GM18873 (cell line): ENCODE results near the gene TTLL4.
"Not testable (repeated sequence)": the region's sequence is repeated elsewhere in the genome, so short reads cannot be mapped to it uniquely, and the experiment has no call there.

ENCODE experiments used
- ATAC-seq: cut with Tn5 transposase; IDR thresholded peaks from one replicate; pipeline ENCODE4 v1.9.1; 2021; ENCODE audit warnings: mild to moderate bottlenecking, moderate library complexity, moderate number of reproducible peaks; ENCODE audit not compliant: unreplicated experiment, low FRiP score

TTLL4 gene, protein sequence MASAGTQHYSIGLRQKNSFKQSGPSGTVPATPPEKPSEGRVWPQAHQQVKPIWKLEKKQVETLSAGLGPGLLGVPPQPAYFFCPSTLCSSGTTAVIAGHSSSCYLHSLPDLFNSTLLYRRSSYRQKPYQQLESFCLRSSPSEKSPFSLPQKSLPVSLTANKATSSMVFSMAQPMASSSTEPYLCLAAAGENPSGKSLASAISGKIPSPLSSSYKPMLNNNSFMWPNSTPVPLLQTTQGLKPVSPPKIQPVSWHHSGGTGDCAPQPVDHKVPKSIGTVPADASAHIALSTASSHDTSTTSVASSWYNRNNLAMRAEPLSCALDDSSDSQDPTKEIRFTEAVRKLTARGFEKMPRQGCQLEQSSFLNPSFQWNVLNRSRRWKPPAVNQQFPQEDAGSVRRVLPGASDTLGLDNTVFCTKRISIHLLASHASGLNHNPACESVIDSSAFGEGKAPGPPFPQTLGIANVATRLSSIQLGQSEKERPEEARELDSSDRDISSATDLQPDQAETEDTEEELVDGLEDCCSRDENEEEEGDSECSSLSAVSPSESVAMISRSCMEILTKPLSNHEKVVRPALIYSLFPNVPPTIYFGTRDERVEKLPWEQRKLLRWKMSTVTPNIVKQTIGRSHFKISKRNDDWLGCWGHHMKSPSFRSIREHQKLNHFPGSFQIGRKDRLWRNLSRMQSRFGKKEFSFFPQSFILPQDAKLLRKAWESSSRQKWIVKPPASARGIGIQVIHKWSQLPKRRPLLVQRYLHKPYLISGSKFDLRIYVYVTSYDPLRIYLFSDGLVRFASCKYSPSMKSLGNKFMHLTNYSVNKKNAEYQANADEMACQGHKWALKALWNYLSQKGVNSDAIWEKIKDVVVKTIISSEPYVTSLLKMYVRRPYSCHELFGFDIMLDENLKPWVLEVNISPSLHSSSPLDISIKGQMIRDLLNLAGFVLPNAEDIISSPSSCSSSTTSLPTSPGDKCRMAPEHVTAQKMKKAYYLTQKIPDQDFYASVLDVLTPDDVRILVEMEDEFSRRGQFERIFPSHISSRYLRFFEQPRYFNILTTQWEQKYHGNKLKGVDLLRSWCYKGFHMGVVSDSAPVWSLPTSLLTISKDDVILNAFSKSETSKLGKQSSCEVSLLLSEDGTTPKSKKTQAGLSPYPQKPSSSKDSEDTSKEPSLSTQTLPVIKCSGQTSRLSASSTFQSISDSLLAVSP

GRCh38 chr2:218710687-218711549 lies at the start of gene TTLL4:
Gene TTLL4, plus strand, starts transcription at chr2:218710835. Its CDS starts 26,842 bp downstream, at chr2:218737677.
- ATAC-seq: peak; percentile 84

DNA sequence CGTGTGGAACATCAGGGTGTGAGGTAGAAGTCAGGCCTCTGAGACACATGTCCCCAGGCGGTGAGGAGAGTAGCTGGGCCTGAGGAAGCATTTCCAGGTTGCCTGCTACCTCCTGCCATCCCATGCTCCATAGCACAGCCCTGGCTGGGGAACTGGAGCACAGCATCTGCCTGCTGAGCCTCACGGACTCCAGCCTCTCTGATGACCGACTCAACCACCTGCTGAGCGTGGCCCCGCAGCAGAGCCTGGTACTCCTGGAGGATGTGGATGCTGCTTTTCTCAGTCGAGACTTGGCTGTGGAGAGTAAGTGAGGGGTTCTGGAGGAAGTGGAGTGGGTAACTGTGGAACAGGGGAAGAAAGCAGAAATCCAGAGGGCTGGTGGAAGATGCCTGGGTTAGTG lies 48.3 kb upstream of the TTLL4 start:
- no peak for ATAC-seq

DNA sequence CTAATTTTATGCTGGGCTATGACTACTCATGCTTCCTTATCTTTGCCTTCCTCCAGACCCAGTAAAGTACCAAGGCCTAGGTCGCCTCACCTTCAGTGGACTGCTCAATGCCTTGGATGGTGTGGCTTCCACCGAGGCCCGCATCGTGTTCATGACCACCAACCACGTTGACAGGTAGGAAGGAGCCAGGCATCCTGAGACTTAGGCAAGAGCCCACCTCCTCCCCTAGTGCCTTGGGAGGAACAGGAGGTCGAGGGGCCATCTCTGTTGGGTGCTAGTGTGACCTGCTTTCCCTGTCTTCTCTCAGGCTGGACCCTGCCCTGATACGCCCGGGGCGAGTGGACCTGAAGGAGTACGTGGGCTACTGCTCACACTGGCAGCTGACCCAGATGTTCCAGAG lies 47.8 kb upstream of the TTLL4 start:
- ATAC-seq: no peak

DNA sequence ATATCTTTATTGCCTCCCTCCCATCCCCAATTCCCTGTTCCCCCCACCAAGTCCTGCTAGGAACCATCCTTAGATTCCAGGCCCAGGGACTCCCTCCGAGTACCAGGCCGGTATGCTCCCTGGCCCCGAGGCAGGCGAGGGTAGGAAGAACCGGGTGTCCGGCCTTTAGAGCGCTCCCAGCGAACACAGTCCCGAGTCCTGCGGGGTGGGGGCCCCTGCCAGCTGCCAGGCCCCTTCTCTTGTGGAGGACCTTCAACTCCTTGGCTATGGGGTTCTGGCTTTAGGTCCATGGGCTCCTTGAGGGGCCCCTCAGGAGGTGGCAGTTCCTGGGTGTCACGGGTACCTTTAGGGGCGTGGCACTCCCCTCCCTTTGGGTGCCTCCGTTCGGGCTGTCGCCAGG lies 46.7 kb upstream of the TTLL4 start:
- no peak for ATAC-seq

DNA sequence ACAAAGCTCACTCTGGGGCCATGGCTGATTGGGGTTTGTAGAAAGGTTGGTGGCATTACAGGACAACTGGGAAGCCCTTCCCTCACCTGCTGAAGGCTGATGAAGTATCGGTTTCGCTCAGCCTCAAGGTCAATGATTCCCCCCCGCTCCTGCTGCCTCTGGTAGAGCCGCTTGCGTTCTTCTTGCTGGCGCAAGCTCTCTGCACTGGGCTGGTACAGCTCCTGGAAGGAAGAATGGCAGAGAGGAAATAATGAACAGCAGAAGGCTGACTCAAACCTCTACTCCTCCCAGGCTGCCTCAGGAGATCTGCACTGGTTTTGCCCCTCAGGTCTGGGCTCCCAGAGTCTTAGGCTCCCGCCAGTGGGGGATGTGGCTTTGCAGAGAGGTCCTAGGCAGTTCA lies 46.0 kb upstream of the TTLL4 start:
- ATAC-seq: no peak

- peak; percentile 6 for ATAC-seq
Observed at GRCh38 chr2:218671097-218671653, 39.5 kb upstream of the TTLL4 start.

DNA sequence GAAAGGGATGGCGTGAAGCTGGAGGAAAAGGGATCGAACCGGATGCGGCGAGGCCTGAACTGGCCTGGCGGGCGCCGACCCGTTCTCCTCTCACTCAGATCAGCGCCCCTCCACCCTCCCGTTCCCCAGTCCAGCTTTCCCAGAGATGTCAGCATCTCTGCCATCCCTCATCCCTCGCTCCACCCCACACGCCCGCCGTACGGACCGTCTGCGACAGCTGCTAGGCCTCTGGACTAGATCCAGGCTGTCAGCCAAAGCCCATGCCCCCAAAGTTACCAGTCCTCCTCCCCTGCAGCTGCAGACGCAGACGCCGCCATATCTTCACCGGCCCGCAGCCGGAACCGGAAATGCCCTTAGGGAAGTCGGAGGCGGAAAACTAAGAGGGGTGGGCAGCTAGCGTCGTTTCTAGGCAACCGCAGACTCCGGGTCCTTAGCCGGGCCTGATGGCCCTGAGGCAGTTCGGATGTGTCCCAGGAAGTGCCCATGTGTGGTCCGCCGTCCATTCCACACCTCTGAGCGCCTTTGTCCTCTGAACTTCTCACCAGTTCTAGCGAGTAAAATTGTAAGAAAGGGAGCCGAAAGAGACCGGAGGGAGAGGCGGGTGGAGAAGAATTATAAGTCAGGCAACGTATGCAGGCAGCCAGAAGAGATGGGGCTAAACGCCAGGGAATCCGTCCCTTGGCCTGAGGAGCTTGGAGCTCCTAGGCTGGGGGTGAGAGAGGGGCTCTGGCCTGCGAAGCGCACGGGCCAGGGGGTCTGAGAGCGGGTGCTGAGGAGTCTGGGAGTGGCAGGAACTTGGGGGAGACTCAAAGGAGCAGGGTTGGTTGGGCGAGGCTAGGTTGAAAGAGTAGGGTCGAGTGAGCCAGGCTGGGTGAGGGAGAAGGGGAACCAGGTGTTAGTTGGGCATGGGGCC lies 38.7 kb upstream of the TTLL4 start, which contains the start of the genes RNF25 and STK36:
TSS of gene RNF25 (minus strand) at position 349 of the 913 bp plus-strand sequence. CDS start at position 317, 32 bp downstream.
TSS of gene STK36 (plus strand) at position 433 of the 913 bp plus-strand sequence. CDS start 744 bp downstream, outside the sequence.
- peak; percentile 88 for ATAC-seq

GRCh38 chr2:218679119-218679518 lies 31.5 kb upstream of the TTLL4 start:
- no peak for ATAC-seq

- ATAC-seq: no peak
Observed at GRCh38 chr2:218680061-218680460, 30.6 kb upstream of the TTLL4 start.

GRCh38 chr2:218687400-218688060 lies 23.1 kb upstream of the TTLL4 start:
- ATAC-seq: not testable (repeated sequence)

GRCh38 chr2:218691234-218691633 lies 19.4 kb upstream of the TTLL4 start:
- ATAC-seq: no peak

DNA sequence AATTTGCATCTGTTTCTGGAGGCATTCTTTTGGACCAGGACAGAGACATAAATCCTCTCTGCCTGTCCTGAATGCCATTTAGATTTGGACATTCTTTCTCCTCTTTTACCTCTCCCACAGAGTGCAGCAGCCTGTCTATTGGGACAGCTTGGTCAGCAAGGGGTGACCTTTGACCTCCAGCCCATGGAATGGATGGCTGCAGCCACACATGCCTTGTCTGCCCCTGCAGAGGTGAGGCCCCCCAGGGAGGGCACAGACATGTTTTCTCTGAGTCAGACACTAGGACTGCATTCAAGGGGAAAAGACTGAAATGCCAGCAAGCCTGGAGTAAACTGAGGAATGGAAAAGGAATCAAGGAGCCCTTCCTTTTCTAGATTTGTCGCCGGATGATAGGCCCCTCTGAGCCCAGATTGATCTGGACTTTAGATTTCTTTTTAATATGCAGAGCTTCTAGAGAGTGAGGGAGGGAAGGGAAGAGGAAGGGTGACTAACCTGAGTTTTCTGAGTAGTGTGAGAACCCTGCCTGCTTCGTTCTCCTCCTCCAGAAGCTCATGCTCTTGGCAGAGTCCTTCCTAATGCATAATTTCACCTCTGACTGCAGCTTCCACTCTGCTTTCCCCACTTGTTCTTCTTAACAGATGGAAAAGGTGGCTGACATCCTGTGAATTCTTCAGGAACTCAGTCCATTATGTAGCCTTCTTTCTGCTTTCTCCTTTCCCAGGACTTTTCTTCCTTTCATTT lies 16.1 kb upstream of the TTLL4 start:
- no peak for ATAC-seq

DNA sequence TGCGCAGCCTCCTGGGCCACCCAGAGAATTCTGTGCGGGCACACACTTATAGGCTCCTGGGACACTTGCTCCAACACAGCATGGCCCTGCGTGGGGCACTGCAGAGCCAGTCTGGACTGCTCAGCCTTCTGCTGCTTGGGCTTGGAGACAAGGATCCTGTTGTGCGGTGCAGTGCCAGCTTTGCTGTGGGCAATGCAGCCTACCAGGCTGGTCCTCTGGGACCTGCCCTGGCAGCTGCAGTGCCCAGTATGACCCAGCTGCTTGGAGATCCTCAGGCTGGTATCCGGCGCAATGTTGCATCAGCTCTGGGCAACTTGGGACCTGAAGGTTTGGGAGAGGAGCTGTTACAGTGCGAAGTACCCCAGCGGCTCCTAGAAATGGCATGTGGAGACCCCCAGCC lies 11.8 kb upstream of the TTLL4 start:
- no peak for ATAC-seq

GRCh38 chr2:218701806-218702205 lies 8.8 kb upstream of the TTLL4 start:
- ATAC-seq: no peak

GRCh38 chr2:218703341-218703740 lies 7.3 kb upstream of the TTLL4 start:
- ATAC-seq: no peak

- no peak for ATAC-seq
Observed at GRCh38 chr2:218708086-218708485, 2.5 kb upstream of the TTLL4 start.

GRCh38 chr2:218709908-218710307 lies 727 bp upstream of the TTLL4 start:
- ATAC-seq: no peak
